ENCODE data around the gene MTOR. TPM values are rescaled to one million over a fixed set of nuclear protein-coding genes. Genes with fewer than 3 reads are reported as not detected.

The MTOR gene
- total RNA-seq, 1 experiment from 2014 or later: 36.4 TPM

GRCh38 chr1:11156441-11156840 lies 105.9 kb downstream of the MTOR start:
- H3K4me1 ChIP-seq (ENCODE audit: low read length): peaks cover 13% of the 10 kb centered on the region
- DNase-seq: no peak
- no peaks in the 10 kb centered on the region for H3K9me3 ChIP-seq (ENCODE audit: low read length)
- no peaks in the 10 kb centered on the region for H3K9me2 ChIP-seq (replicated peaks; ENCODE audit: insufficient read depth, low read length)
- no peak overlapping the region for H3K4me3 ChIP-seq (ENCODE audit: low read length)
- peaks cover 20% of the 10 kb centered on the region; the same call in 1 of the 2 replicates for H3K36me3 ChIP-seq (ENCODE audit: insufficient read depth, low read length)
- 0 out of 2 replicates have a peak, but pooled peaks cover 3% of the 10 kb centered on the region for H4K20me1 ChIP-seq (ENCODE audit: insufficient read depth, low read depth, low read length)
- H3K9ac ChIP-seq (ENCODE audit: low read length): no peak overlapping the region
- no peak overlapping the region for H3K27ac ChIP-seq (ENCODE audit: low read length)
- H3K79me2 ChIP-seq (ENCODE audit: low read length): peaks cover 9% of the 10 kb centered on the region
- no peak overlapping the region for H3K4me2 ChIP-seq (ENCODE audit: low read depth, low read length, poor library complexity, severe bottlenecking)
- no peaks in the 10 kb centered on the region for H3K27me3 ChIP-seq (ENCODE audit: low read length)
- no peak overlapping the region for H2AFZ ChIP-seq (ENCODE audit: low read length)

- H3K9ac ChIP-seq (ENCODE audit: low read length): no peak overlapping the region
- H3K27ac ChIP-seq (ENCODE audit: low read length): no peak overlapping the region
These were observed 109.2 kb downstream of the MTOR start for GRCh38 chr1:11153184-11153583.

GRCh38 chr1:11152755-11153154 lies 109.6 kb downstream of the MTOR start:
- Histone ChIP-seq H3K79me2 (ENCODE audit: low read length) (no peaks in the 10 kb centered on the region), H4K20me1 (ENCODE audit: insufficient read depth, low read depth, low read length) (no peaks in the 10 kb centered on the region), H3K9me3 (ENCODE audit: low read length) (no peaks in the 10 kb centered on the region), H3K27me3 (ENCODE audit: low read length) (no peaks in the 10 kb centered on the region), H3K4me2 (ENCODE audit: low read depth, low read length, poor library complexity, severe bottlenecking) (no peak overlapping the region), H3K4me1 (ENCODE audit: low read length) (peaks cover under 1% of the 10 kb centered on the region; the same call in 1 of the 2 replicates), H3K27ac (ENCODE audit: low read length) (no peak overlapping the region), H3K4me3 (ENCODE audit: low read length) (no peak overlapping the region), H3K9me2 (replicated peaks; ENCODE audit: insufficient read depth, low read length) (no peaks in the 10 kb centered on the region), H2AFZ (ENCODE audit: low read length) (no peak overlapping the region), H3K36me3 (ENCODE audit: insufficient read depth, low read length) (peaks cover 26% of the 10 kb centered on the region; the same call in 1 of the 2 replicates), H3K9ac (ENCODE audit: low read length) (no peak overlapping the region)
- no peak for DNase-seq

More at GRCh38 chr1:11153184-11153583, 109.2 kb downstream of the MTOR start:
- H4K20me1 ChIP-seq (ENCODE audit: insufficient read depth, low read depth, low read length): no peaks in the 10 kb centered on the region
- H3K9me3 ChIP-seq (ENCODE audit: low read length): no peaks in the 10 kb centered on the region
- no peaks in the 10 kb centered on the region for H3K79me2 ChIP-seq (ENCODE audit: low read length)
- H3K27me3 ChIP-seq (ENCODE audit: low read length): no peaks in the 10 kb centered on the region
- no peak overlapping the region for H3K4me2 ChIP-seq (ENCODE audit: low read depth, low read length, poor library complexity, severe bottlenecking)
- no peak overlapping the region for H2AFZ ChIP-seq (ENCODE audit: low read length)
- H3K4me3 ChIP-seq (ENCODE audit: low read length): no peak overlapping the region
- no peaks in the 10 kb centered on the region for H3K9me2 ChIP-seq (replicated peaks; ENCODE audit: insufficient read depth, low read length)
- DNase-seq: no peak
- H3K36me3 ChIP-seq (ENCODE audit: insufficient read depth, low read length): peaks cover 26% of the 10 kb centered on the region; the same call in 1 of the 2 replicates
- peaks cover 5% of the 10 kb centered on the region for H3K4me1 ChIP-seq (ENCODE audit: low read length)

- no peak overlapping the region for H2AFZ ChIP-seq (ENCODE audit: low read length)
- no peaks in the 10 kb centered on the region for H3K9me3 ChIP-seq (ENCODE audit: low read length)
- peaks cover 26% of the 10 kb centered on the region; the same call in 1 of the 2 replicates for H3K36me3 ChIP-seq (ENCODE audit: insufficient read depth, low read length)
- no peak overlapping the region for H3K4me3 ChIP-seq (ENCODE audit: low read length)
- H3K27me3 ChIP-seq (ENCODE audit: low read length): no peaks in the 10 kb centered on the region
- no peaks in the 10 kb centered on the region for H4K20me1 ChIP-seq (ENCODE audit: insufficient read depth, low read depth, low read length)
- H3K9ac ChIP-seq (ENCODE audit: low read length): no peak overlapping the region
- H3K9me2 ChIP-seq (replicated peaks; ENCODE audit: insufficient read depth, low read length): no peaks in the 10 kb centered on the region
- H3K4me2 ChIP-seq (ENCODE audit: low read depth, low read length, poor library complexity, severe bottlenecking): no peak overlapping the region
- no peaks in the 10 kb centered on the region for H3K4me1 ChIP-seq (ENCODE audit: low read length)
- no peak overlapping the region for H3K27ac ChIP-seq (ENCODE audit: low read length)
- no peak for DNase-seq
- H3K79me2 ChIP-seq (ENCODE audit: low read length): no peaks in the 10 kb centered on the region
These were observed 110.3 kb downstream of the MTOR start for GRCh38 chr1:11151826-11152612.

GRCh38 chr1:11151114-11151513 lies 111.2 kb downstream of the MTOR start:
- Histone ChIP-seq H3K36me3 (ENCODE audit: insufficient read depth, low read length) (peaks cover 29% of the 10 kb centered on the region; the same call in 1 of the 2 replicates), H2AFZ (ENCODE audit: low read length) (no peak overlapping the region), H3K4me2 (ENCODE audit: low read depth, low read length, poor library complexity, severe bottlenecking) (no peak overlapping the region), H3K4me3 (ENCODE audit: low read length) (no peak overlapping the region), H3K79me2 (ENCODE audit: low read length) (no peaks in the 10 kb centered on the region), H3K9ac (ENCODE audit: low read length) (no peak overlapping the region), H4K20me1 (ENCODE audit: insufficient read depth, low read depth, low read length) (no peaks in the 10 kb centered on the region), H3K4me1 (ENCODE audit: low read length) (no peaks in the 10 kb centered on the region), H3K27ac (ENCODE audit: low read length) (no peak overlapping the region), H3K9me3 (ENCODE audit: low read length) (no peaks in the 10 kb centered on the region), H3K9me2 (replicated peaks; ENCODE audit: insufficient read depth, low read length) (no peaks in the 10 kb centered on the region), H3K27me3 (ENCODE audit: low read length) (no peaks in the 10 kb centered on the region)
- DNase-seq: no peak

- Histone ChIP-seq H3K27me3 (ENCODE audit: low read length) (no peaks in the 10 kb centered on the region), H4K20me1 (ENCODE audit: insufficient read depth, low read depth, low read length) (no peaks in the 10 kb centered on the region), H3K4me2 (ENCODE audit: low read depth, low read length, poor library complexity, severe bottlenecking) (no peak overlapping the region), H2AFZ (ENCODE audit: low read length) (no peak overlapping the region), H3K79me2 (ENCODE audit: low read length) (no peaks in the 10 kb centered on the region), H3K4me3 (ENCODE audit: low read length) (no peak overlapping the region), H3K4me1 (ENCODE audit: low read length) (no peaks in the 10 kb centered on the region), H3K27ac (ENCODE audit: low read length) (no peak overlapping the region), H3K36me3 (ENCODE audit: insufficient read depth, low read length) (peaks cover 26% of the 10 kb centered on the region; the same call in 1 of the 2 replicates), H3K9ac (ENCODE audit: low read length) (no peak overlapping the region), H3K9me3 (ENCODE audit: low read length) (no peaks in the 10 kb centered on the region), H3K9me2 (replicated peaks; ENCODE audit: insufficient read depth, low read length) (no peaks in the 10 kb centered on the region)
- DNase-seq: no peak
These were observed 112.0 kb downstream of the MTOR start for GRCh38 chr1:11150326-11150725.

- Histone ChIP-seq H3K27me3 (ENCODE audit: low read length) (no peaks in the 10 kb centered on the region), H3K9me2 (replicated peaks; ENCODE audit: insufficient read depth, low read length) (no peaks in the 10 kb centered on the region), H3K4me3 (ENCODE audit: low read length) (no peak overlapping the region), H3K9me3 (ENCODE audit: low read length) (no peaks in the 10 kb centered on the region), H3K27ac (ENCODE audit: low read length) (no peak overlapping the region), H3K4me1 (ENCODE audit: low read length) (no peaks in the 10 kb centered on the region), H3K36me3 (ENCODE audit: insufficient read depth, low read length) (peaks cover 24% of the 10 kb centered on the region; the same call in 1 of the 2 replicates), H2AFZ (ENCODE audit: low read length) (no peak overlapping the region), H3K79me2 (ENCODE audit: low read length) (no peaks in the 10 kb centered on the region), H3K9ac (ENCODE audit: low read length) (no peak overlapping the region), H4K20me1 (ENCODE audit: insufficient read depth, low read depth, low read length) (no peaks in the 10 kb centered on the region), H3K4me2 (ENCODE audit: low read depth, low read length, poor library complexity, severe bottlenecking) (no peak overlapping the region)
- no peak for DNase-seq
These were observed 115.1 kb downstream of the MTOR start for GRCh38 chr1:11147197-11147770.

GRCh38 chr1:11145741-11146140 lies 116.6 kb downstream of the MTOR start:
- no peaks in the 10 kb centered on the region for H3K79me2 ChIP-seq (ENCODE audit: low read length)
- H3K9me2 ChIP-seq (replicated peaks; ENCODE audit: insufficient read depth, low read length): no peaks in the 10 kb centered on the region
- no peak overlapping the region for H3K27ac ChIP-seq (ENCODE audit: low read length)
- no peak for DNase-seq
- peaks cover 24% of the 10 kb centered on the region; the same call in 1 of the 2 replicates for H3K36me3 ChIP-seq (ENCODE audit: insufficient read depth, low read length)
- no peak overlapping the region for H3K9ac ChIP-seq (ENCODE audit: low read length)
- H2AFZ ChIP-seq (ENCODE audit: low read length): no peak overlapping the region
- H4K20me1 ChIP-seq (ENCODE audit: insufficient read depth, low read depth, low read length): no peaks in the 10 kb centered on the region
- no peak overlapping the region for H3K4me2 ChIP-seq (ENCODE audit: low read depth, low read length, poor library complexity, severe bottlenecking)
- no peaks in the 10 kb centered on the region for H3K4me1 ChIP-seq (ENCODE audit: low read length)
- no peaks in the 10 kb centered on the region for H3K27me3 ChIP-seq (ENCODE audit: low read length)
- H3K9me3 ChIP-seq (ENCODE audit: low read length): no peaks in the 10 kb centered on the region
- H3K4me3 ChIP-seq (ENCODE audit: low read length): no peak overlapping the region

Measured in Karpas-422 (cell line).